Rectal smooth muscle tissue (tissue), 1 donor: ENCODE data around the gene MOV10L1.

ENCODE experiments used
- H3K27ac ChIP-seq: one replicate; pipeline ENCODE4 v1.7.0; 2013; ENCODE audit warnings: low read depth, low read length, inconsistent platforms
- H3K27me3 ChIP-seq: one replicate; pipeline ENCODE4 v1.7.0; 2013; ENCODE audit warnings: low read length; ENCODE audit not compliant: control insufficient read depth, insufficient read depth
- H3K36me3 ChIP-seq: one replicate; pipeline ENCODE4 v1.7.0; 2013; ENCODE audit warnings: low read length; ENCODE audit not compliant: control insufficient read depth, insufficient read depth
- H3K4me1 ChIP-seq: one replicate; pipeline ENCODE4 v1.7.0; 2013; ENCODE audit warnings: low read length; ENCODE audit not compliant: control insufficient read depth, insufficient read depth
- H3K4me3 ChIP-seq: one replicate; pipeline ENCODE4 v1.7.0; 2013; ENCODE audit warnings: low read length
- H3K9ac ChIP-seq: one replicate; pipeline ENCODE4 v1.7.0; 2013; ENCODE audit warnings: low read length

Gene MOV10L1

DNA sequence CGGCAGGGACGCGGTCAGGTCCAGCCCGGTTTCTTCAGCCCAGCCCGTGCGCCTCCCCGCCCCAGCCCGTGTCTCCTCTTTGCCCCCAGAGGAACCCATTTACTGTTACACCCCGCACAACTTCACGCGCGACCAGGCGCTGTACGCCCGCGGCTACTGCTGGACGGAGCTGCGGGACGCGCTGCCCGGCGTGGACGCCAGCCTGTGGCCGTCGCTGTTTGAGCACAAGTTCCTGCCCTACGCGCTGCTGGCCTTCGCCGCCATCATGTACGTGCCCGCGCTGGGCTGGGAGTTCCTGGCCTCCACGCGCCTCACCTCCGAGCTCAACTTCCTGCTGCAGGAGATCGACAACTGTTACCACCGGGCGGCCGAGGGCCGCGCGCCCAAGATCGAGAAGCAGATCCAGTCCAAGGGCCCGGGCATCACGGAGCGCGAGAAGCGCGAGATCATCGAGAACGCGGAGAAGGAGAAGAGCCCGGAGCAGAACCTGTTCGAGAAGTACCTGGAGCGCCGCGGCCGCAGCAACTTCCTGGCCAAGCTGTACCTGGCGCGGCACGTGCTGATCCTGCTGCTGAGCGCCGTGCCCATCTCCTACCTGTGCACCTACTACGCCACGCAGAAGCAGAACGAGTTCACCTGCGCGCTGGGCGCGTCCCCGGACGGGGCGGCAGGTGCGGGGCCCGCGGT, 87.2 kb downstream of the MOV10L1 start:
- Histone ChIP-seq H3K27me3 (peaks cover 4% of the 10 kb centered on the region), H3K4me3 (no peak overlapping the region)

DNA sequence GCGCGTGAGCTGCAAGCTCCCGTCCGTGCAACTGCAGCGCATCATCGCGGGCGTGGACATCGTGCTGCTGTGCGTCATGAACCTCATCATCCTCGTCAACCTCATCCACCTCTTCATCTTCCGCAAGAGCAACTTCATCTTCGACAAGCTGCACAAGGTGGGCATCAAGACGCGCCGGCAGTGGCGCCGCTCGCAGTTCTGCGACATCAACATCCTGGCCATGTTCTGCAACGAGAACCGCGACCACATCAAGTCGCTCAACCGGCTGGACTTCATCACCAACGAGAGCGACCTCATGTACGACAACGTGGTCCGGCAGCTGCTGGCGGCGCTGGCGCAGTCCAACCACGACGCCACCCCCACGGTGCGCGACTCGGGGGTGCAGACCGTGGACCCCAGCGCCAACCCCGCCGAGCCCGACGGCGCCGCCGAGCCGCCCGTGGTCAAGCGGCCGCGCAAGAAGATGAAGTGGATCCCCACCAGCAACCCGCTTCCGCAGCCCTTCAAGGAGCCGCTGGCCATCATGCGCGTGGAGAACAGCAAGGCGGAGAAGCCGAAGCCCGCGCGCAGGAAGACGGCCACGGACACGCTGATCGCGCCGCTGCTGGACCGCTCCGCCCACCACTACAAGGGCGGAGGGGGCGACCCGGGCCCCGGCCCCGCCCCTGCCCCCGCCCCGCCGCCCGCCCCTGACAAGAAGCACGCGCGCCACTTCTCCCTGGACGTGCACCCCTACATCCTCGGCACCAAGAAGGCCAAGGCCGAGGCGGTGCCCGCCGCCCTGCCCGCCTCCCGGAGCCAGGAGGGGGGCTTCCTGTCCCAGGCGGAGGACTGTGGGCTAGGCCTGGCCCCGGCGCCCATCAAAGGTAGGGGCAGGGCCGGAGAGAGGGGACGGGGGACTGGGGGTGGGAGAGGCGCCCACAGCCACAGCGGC, 88.0 kb downstream of the MOV10L1 start:
- Histone ChIP-seq H3K4me3 (no peak overlapping the region), H3K27me3 (peaks cover 4% of the 10 kb centered on the region)

More for the DNA sequence above, 87.2 kb downstream of the MOV10L1 start:
- H3K4me1 ChIP-seq, result no peaks in the 10 kb centered on the region
- H3K9ac ChIP-seq, result no peak overlapping the region
- no peak overlapping the region for H3K27ac ChIP-seq
- no peaks in the 10 kb centered on the region for H3K36me3 ChIP-seq

DNA sequence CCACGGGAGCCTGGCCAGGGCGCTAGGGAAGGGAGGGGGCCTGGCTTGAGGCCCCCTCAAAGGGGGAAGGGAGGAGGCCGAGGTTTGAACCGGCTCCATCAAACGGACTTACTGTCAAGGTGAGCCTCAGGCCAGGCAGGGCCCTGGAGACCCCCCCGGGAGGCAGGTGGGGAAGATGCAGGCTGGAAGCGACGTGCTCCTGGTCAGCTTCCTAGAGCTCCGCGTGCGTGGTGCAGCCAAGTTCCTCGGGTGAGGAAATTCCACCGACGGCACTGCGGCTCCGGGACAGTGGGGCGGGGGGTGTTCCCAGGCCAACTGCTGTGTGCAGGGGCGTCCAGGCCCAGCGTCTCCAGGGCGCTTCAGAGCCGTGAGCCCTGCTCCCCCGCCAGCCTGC, 88.7 kb downstream of the MOV10L1 start:
- H3K4me1 ChIP-seq, result no peaks in the 10 kb centered on the region
- H3K36me3 ChIP-seq, result no peaks in the 10 kb centered on the region
- H3K27me3 ChIP-seq, result peaks cover 4% of the 10 kb centered on the region
- no peak overlapping the region for H3K9ac ChIP-seq
- no peak overlapping the region for H3K4me3 ChIP-seq
- no peak overlapping the region for H3K27ac ChIP-seq

More for the DNA sequence above, 88.0 kb downstream of the MOV10L1 start:
- Histone ChIP-seq H3K27ac (no peak overlapping the region), H3K9ac (no peak overlapping the region), H3K36me3 (no peaks in the 10 kb centered on the region), H3K4me1 (no peaks in the 10 kb centered on the region)

GRCh38 chr22:50178871-50179869, 89.4 kb downstream of the MOV10L1 start:
- H3K4me3 ChIP-seq, result no peak overlapping the region
- no peaks in the 10 kb centered on the region for H3K36me3 ChIP-seq
- H3K4me1 ChIP-seq, result no peaks in the 10 kb centered on the region
- no peak overlapping the region for H3K9ac ChIP-seq
- H3K27me3 ChIP-seq, result peaks cover 4% of the 10 kb centered on the region
- no peak overlapping the region for H3K27ac ChIP-seq

GRCh38 chr22:50179937-50180726, 90.3 kb downstream of the MOV10L1 start:
- no peak overlapping the region for H3K4me3 ChIP-seq
- H3K27ac ChIP-seq, result no peak overlapping the region
- peaks cover 2% of the 10 kb centered on the region for H3K4me1 ChIP-seq
- no peak overlapping the region for H3K9ac ChIP-seq
- no peaks in the 10 kb centered on the region for H3K36me3 ChIP-seq
- H3K27me3 ChIP-seq, result peaks cover 4% of the 10 kb centered on the region

- H3K27me3 ChIP-seq, result peaks cover 4% of the 10 kb centered on the region
- no peaks in the 10 kb centered on the region for H3K36me3 ChIP-seq
- H3K9ac ChIP-seq, result no peak overlapping the region
- no peak overlapping the region for H3K4me3 ChIP-seq
- H3K4me1 ChIP-seq, result peaks cover 2% of the 10 kb centered on the region
- H3K27ac ChIP-seq, result no peak overlapping the region
Observed at GRCh38 chr22:50180727-50181521, 91.1 kb downstream of the MOV10L1 start.

- Histone ChIP-seq H3K27me3 (peaks cover 4% of the 10 kb centered on the region), H3K9ac (no peak overlapping the region), H3K36me3 (no peaks in the 10 kb centered on the region), H3K27ac (no peak overlapping the region), H3K4me3 (no peak overlapping the region), H3K4me1 (peaks cover 5% of the 10 kb centered on the region)
Observed at GRCh38 chr22:50182176-50183081, 92.6 kb downstream of the MOV10L1 start.

GRCh38 chr22:50183141-50183971, 93.5 kb downstream of the MOV10L1 start:
- Histone ChIP-seq H3K4me1 (peaks cover 5% of the 10 kb centered on the region), H3K4me3 (no peak overlapping the region), H3K27ac (no peak overlapping the region), H3K27me3 (peaks cover 4% of the 10 kb centered on the region), H3K9ac (no peak overlapping the region), H3K36me3 (no peaks in the 10 kb centered on the region)

- peaks cover 5% of the 10 kb centered on the region for H3K4me1 ChIP-seq
- no peak overlapping the region for H3K27ac ChIP-seq
- no peaks in the 10 kb centered on the region for H3K36me3 ChIP-seq
- H3K9ac ChIP-seq, result no peak overlapping the region
- peaks cover 4% of the 10 kb centered on the region for H3K27me3 ChIP-seq
- no peak overlapping the region for H3K4me3 ChIP-seq
Observed at GRCh38 chr22:50184004-50184901, 94.4 kb downstream of the MOV10L1 start.
